Neural progenitor cell (in vitro differentiated cells): Measurements from ENCODE around the gene ANKRD28. TPM values are rescaled to one million over a fixed set of nuclear protein-coding genes. Genes with fewer than 3 reads are reported as not detected.

Source experiments
- DNase-seq: peaks from one replicate; pipeline ENCODE4 v3.0.0-alpha.2; 2016; ENCODE audit warnings: low spot score
- H2AFZ ChIP-seq: fragments of 200-600 bp; sonication (generic); replicated peaks from 2 replicates; pipeline ENCODE4 v1.6.1; 2016; ENCODE audit warnings: antibody characterized with exemption
- H3F3A ChIP-seq: fragments of 200-600 bp; sonication (generic); 2 replicates; pipeline ENCODE4 v1.6.1; 2016; ENCODE audit warnings: antibody characterized with exemption, low read depth
- H3K27ac ChIP-seq: fragments of 200-600 bp; sonication (generic); 2 replicates; pipeline ENCODE4 v1.5.1; 2016; ENCODE audit warnings: mild to moderate bottlenecking
- H3K27me3 ChIP-seq: fragments of 200-600 bp; sonication (generic); 2 replicates; pipeline ENCODE4 v1.6.1; 2016; ENCODE audit warnings: mild to moderate bottlenecking, moderate library complexity
- H3K36me3 ChIP-seq: fragments of 200-600 bp; sonication (generic); 2 replicates; pipeline ENCODE4 v1.5.1; 2016
- H3K4me1 ChIP-seq: fragments of 200-600 bp; sonication (generic); 2 replicates; pipeline ENCODE4 v1.6.1; 2016; ENCODE audit warnings: mixed run types
- H3K4me2 ChIP-seq: fragments of 200-600 bp; sonication (generic); 2 replicates; pipeline ENCODE4 v1.6.1; 2016
- H3K4me3 ChIP-seq: fragments of 200-600 bp; sonication (generic); 2 replicates; pipeline ENCODE4 v1.5.1; 2016
- H3K79me2 ChIP-seq: fragments of 200-600 bp; sonication (generic); 2 replicates; pipeline ENCODE4 v1.6.1; 2016; ENCODE audit warnings: low read depth
- H3K9ac ChIP-seq: fragments of 200-600 bp; sonication (generic); 2 replicates; pipeline ENCODE4 v1.6.1; 2016
- H3K9me3 ChIP-seq: fragments of 200-600 bp; sonication (generic); 2 replicates; pipeline ENCODE4 v1.5.1; 2016; ENCODE audit warnings: low read depth
- H4K20me1 ChIP-seq: fragments of 200-600 bp; sonication (generic); 2 replicates; pipeline ENCODE4 v1.6.1; 2016; ENCODE audit warnings: low read depth
- H3K27ac Mint-ChIP-seq: 3 replicates; pipeline ENCODE4 v1.8.0; 2021; ENCODE audit warnings: mixed read lengths
- H3K27me3 Mint-ChIP-seq: 2 replicates; pipeline ENCODE4 v1.8.0; 2022; ENCODE audit warnings: low read depth, mild to moderate bottlenecking, inconsistent platforms, moderate library complexity, mixed read lengths; ENCODE audit not compliant: insufficient read depth
- H3K36me3 Mint-ChIP-seq: 3 replicates; pipeline ENCODE4 v1.8.0; 2021; ENCODE audit warnings: mixed read lengths
- H3K4me1 Mint-ChIP-seq: 3 replicates; pipeline ENCODE4 v1.8.0; 2021; ENCODE audit warnings: mixed read lengths
- H3K4me3 Mint-ChIP-seq: 3 replicates; pipeline ENCODE4 v1.8.0; 2021; ENCODE audit warnings: mild to moderate bottlenecking, moderate library complexity, mixed read lengths
- H3K9me3 Mint-ChIP-seq: 3 replicates; pipeline ENCODE4 v1.8.0; 2020; ENCODE audit warnings: mixed read lengths
- CTCF ChIP-seq: fragments of 200-600 bp; sonication (generic); IDR thresholded peaks from 2 replicates; pipeline ENCODE4 v1.5.1; 2017; ENCODE audit warnings: antibody characterized with exemption, mild to moderate bottlenecking
- EZH2 ChIP-seq: fragments of 200-600 bp; sonication (generic); IDR thresholded peaks from 2 replicates; pipeline ENCODE4 v1.6.1; 2017; ENCODE audit warnings: antibody characterized with exemption, mild to moderate bottlenecking, moderate library complexity
- EZH2phosphoT487 ChIP-seq: fragments of 200-600 bp; sonication (generic); IDR thresholded peaks from 2 replicates; pipeline ENCODE4 v1.6.1; 2017; ENCODE audit warnings: antibody characterized with exemption
- total RNA-seq: library from RNA; depleted of rRNA; stranded (reverse); fragments of >200 nt; gene quantifications from 2 replicates; pipeline ENCODE4 v1.2.3, GENCODE V29; 2015; ENCODE audit warnings: low replicate concordance

Gene ANKRD28
- total RNA-seq, 1 donor from 2014 or later: 36.4 TPM

GRCh38 chr3:15657016-15657415 is 140.8 kb downstream of the ANKRD28 start:
- Histone ChIP-seq H3K9ac (no peak overlapping the region), H3K4me2 (peak overlapping the region; percentile 30), H3K4me3 (no peak overlapping the region), H3K27ac (no peak overlapping the region), H3K27me3 (no peaks in the 10 kb centered on the region), H3F3A (no peaks in the 10 kb centered on the region), H3K36me3 (no peaks in the 10 kb centered on the region), H3K4me1 (peaks cover 13% of the 10 kb centered on the region), H3K79me2 (no peaks in the 10 kb centered on the region), H3K9me3 (no peaks in the 10 kb centered on the region), H2AFZ (peak overlapping the region; percentile 40), H4K20me1 (no peaks in the 10 kb centered on the region)
- no peaks in the 10 kb centered on the region for H3K36me3 Mint-ChIP-seq
- TF ChIP-seq CTCF (no peak), EZH2 (no peak), EZH2phosphoT487 (no peak)
- no peak overlapping the region for H3K4me3 Mint-ChIP-seq
- peaks cover 13% of the 10 kb centered on the region for H3K4me1 Mint-ChIP-seq
- no peak for DNase-seq
- peaks cover 7% of the 10 kb centered on the region for H3K27me3 Mint-ChIP-seq
- no peak overlapping the region for H3K27ac Mint-ChIP-seq
- peaks cover 12% of the 10 kb centered on the region for H3K9me3 Mint-ChIP-seq

GRCh38 chr3:15656342-15656741 is 141.4 kb downstream of the ANKRD28 start:
- DNase-seq: no peak
- no peak overlapping the region for H3K27ac Mint-ChIP-seq
- H3K36me3 Mint-ChIP-seq: no peaks in the 10 kb centered on the region
- no peak overlapping the region for H3K4me3 ChIP-seq
- H3K4me1 Mint-ChIP-seq: peaks cover 13% of the 10 kb centered on the region
- peak overlapping the region; percentile 30 for H3K4me2 ChIP-seq
- TF ChIP-seq EZH2phosphoT487 (no peak), CTCF (no peak), EZH2 (no peak)
- no peaks in the 10 kb centered on the region for H3K27me3 ChIP-seq
- H3K4me3 Mint-ChIP-seq: no peak overlapping the region
- peaks cover 12% of the 10 kb centered on the region for H3K9me3 Mint-ChIP-seq
- H3K4me1 ChIP-seq: peaks cover 13% of the 10 kb centered on the region
- no peaks in the 10 kb centered on the region for H3K9me3 ChIP-seq
- H4K20me1 ChIP-seq: no peaks in the 10 kb centered on the region
- no peaks in the 10 kb centered on the region for H3K79me2 ChIP-seq
- H3K9ac ChIP-seq: no peak overlapping the region
- H3F3A ChIP-seq: no peaks in the 10 kb centered on the region
- no peaks in the 10 kb centered on the region for H3K36me3 ChIP-seq
- H3K27me3 Mint-ChIP-seq: peaks cover 7% of the 10 kb centered on the region
- no peak overlapping the region for H2AFZ ChIP-seq
- no peak overlapping the region for H3K27ac ChIP-seq

GRCh38 chr3:15654891-15655290 is 142.9 kb downstream of the ANKRD28 start:
- Histone ChIP-seq H3K4me3 (no peak overlapping the region), H3F3A (no peaks in the 10 kb centered on the region), H3K9me3 (no peaks in the 10 kb centered on the region), H3K4me2 (no peak overlapping the region), H3K27ac (no peak overlapping the region), H2AFZ (no peak overlapping the region), H3K79me2 (no peaks in the 10 kb centered on the region), H4K20me1 (no peaks in the 10 kb centered on the region), H3K4me1 (peaks cover 13% of the 10 kb centered on the region), H3K9ac (no peak overlapping the region), H3K36me3 (no peaks in the 10 kb centered on the region), H3K27me3 (no peaks in the 10 kb centered on the region)
- Mint-ChIP-seq H3K4me1 (peaks cover 16% of the 10 kb centered on the region), H3K9me3 (peaks cover 12% of the 10 kb centered on the region), H3K4me3 (no peak overlapping the region), H3K36me3 (no peaks in the 10 kb centered on the region), H3K27ac (no peak overlapping the region), H3K27me3 (peaks cover 7% of the 10 kb centered on the region)
- no peak for DNase-seq
- TF ChIP-seq EZH2phosphoT487: no peak
- TF ChIP-seq EZH2: no peak
- no peak for TF ChIP-seq CTCF
